ENCODE data around the gene PAK6. TPM values are rescaled to one million over a fixed set of nuclear protein-coding genes. Genes with fewer than 3 reads are reported as not detected.

PAK6 gene
- polyA plus RNA-seq, 1 of the 3 experiments (the other 2 are of a cell fraction), result 0.07 TPM

GRCh38 chr15:40271685-40272484 is 33.0 kb downstream of the PAK6 start:
- no peak for DNase-seq
- Histone ChIP-seq H3K4me3 (ENCODE audit: low read depth in 2 of 2, low read length in 1 of 2) (no peak overlapping the region), H3K27me3 (ENCODE audit: insufficient read depth) (no peaks in the 10 kb centered on the region), H3K36me3 (replicated peaks in 1 of 2; ENCODE audit: control insufficient read depth in 1 of 2, insufficient read depth in 2 of 2, low read length in 1 of 2) (no peaks in the 10 kb centered on the region), H2AFZ (ENCODE audit: low read depth) (no peak overlapping the region), H3K4me1 (ENCODE audit: control insufficient read depth in 1 of 2, insufficient read depth in 2 of 2, low read depth in 1 of 2, low read length in 1 of 2) (peaks cover 0 to 2% of the 10 kb centered on the region in 2 experiments; a peak in 1 of 4 replicates), H4K20me1 (ENCODE audit: insufficient read depth) (no peaks in the 10 kb centered on the region), H3K9me3 (no peaks in the 10 kb centered on the region), H3K27ac (ENCODE audit: low read depth in 2 of 2, low read length in 1 of 2) (no peak overlapping the region), H3K9me2 (no peaks in the 10 kb centered on the region), H3K4me2 (no peak overlapping the region), H3K79me2 (ENCODE audit: insufficient read depth) (no peaks in the 10 kb centered on the region), H3F3A (replicated peaks; ENCODE audit: insufficient read depth) (no peaks in the 10 kb centered on the region), H3K9ac (no peak overlapping the region)
- ChIA-PET CTCF (interaction anchor here (0.9 to 25.6 kb wide), 9 partner anchors 9 to 234 kb away, joined by 3 to 868 read pairs (median 184); partner anchors contain the start of genes ANKRD63, CCDC9B, INAFM2 and PAK6), POLR2A (no interaction called here)
- WGBS (ENCODE audit: low lambda C conversion rate), result 92% methylated on average over 12 of the region's 25 CpGs
- TF ChIP-seq ELF1 (IDR thresholded peaks at IDR 0.05) (no peak), EZH2phosphoT487 (IDR thresholded peaks at IDR 0.05; ENCODE audit: borderline replicate concordance, low read depth) (no peak), REST (IDR thresholded peaks at IDR 0.05; ENCODE audit: low read depth, low read length) (no peak), TEAD4 (IDR thresholded peaks at IDR 0.05; ENCODE audit: borderline replicate concordance, insufficient read depth) (no peak), POLR2AphosphoS5 (IDR thresholded peaks at IDR 0.05; ENCODE audit: low read depth, low read length) (no peak), YY1 (IDR thresholded peaks at IDR 0.05; ENCODE audit: low read depth) (no peak), SIN3A (IDR thresholded peaks at IDR 0.05; ENCODE audit: borderline replicate concordance, low read depth, low read length) (no peak), RCOR1 (IDR thresholded peaks at IDR 0.05; ENCODE audit: low read length) (no peak), USF1 (IDR thresholded peaks at IDR 0.05; ENCODE audit: borderline replicate concordance, low read depth) (no peak)

GRCh38 chr15:40272485-40273056 is 33.7 kb downstream of the PAK6 start:
- Histone ChIP-seq H2AFZ (ENCODE audit: low read depth) (no peak overlapping the region), H3K4me3 (ENCODE audit: low read depth in 2 of 2, low read length in 1 of 2) (no peak overlapping the region), H3F3A (replicated peaks; ENCODE audit: insufficient read depth) (no peaks in the 10 kb centered on the region), H3K4me1 (ENCODE audit: control insufficient read depth in 1 of 2, insufficient read depth in 2 of 2, low read depth in 1 of 2, low read length in 1 of 2) (peaks cover 2 to 3% of the 10 kb centered on the region in 2 experiments; a peak in 1 of 4 replicates), H3K79me2 (ENCODE audit: insufficient read depth) (no peaks in the 10 kb centered on the region), H3K9me2 (no peaks in the 10 kb centered on the region), H3K9ac (no peak overlapping the region), H3K27me3 (ENCODE audit: insufficient read depth) (no peaks in the 10 kb centered on the region), H3K9me3 (no peaks in the 10 kb centered on the region), H3K27ac (ENCODE audit: low read depth in 2 of 2, low read length in 1 of 2) (no peak overlapping the region), H3K4me2 (no peak overlapping the region), H3K36me3 (replicated peaks in 1 of 2; ENCODE audit: control insufficient read depth in 1 of 2, insufficient read depth in 2 of 2, low read length in 1 of 2) (no peaks in the 10 kb centered on the region), H4K20me1 (ENCODE audit: insufficient read depth) (no peaks in the 10 kb centered on the region)
- ChIA-PET POLR2A (no interaction called here), CTCF (interaction anchor here (0.9 to 25.6 kb wide), 13 partner anchors 9 to 241 kb away, joined by 3 to 868 read pairs (median 70); partner anchors contain the start of genes ANKRD63, BMF, CCDC9B and INAFM2)
- TF ChIP-seq NFIC (IDR thresholded peaks at IDR 0.05; ENCODE audit: borderline replicate concordance) (no peak), MAX (IDR thresholded peaks at IDR 0.05; ENCODE audit: low read depth) (no peak), ELF1 (IDR thresholded peaks at IDR 0.05) (no peak), TEAD4 (IDR thresholded peaks at IDR 0.05; ENCODE audit: borderline replicate concordance, insufficient read depth) (no peak), CHD2 (IDR thresholded peaks at IDR 0.05; ENCODE audit: low read length, partially characterized antibody) (no peak), MXI1 (IDR thresholded peaks at IDR 0.05; ENCODE audit: low read depth, low read length) (no peak), RFX5 (IDR thresholded peaks at IDR 0.05; ENCODE audit: low read length) (no peak), USF2 (IDR thresholded peaks at IDR 0.05; ENCODE audit: borderline replicate concordance, low read depth, low read length) (no peak), CTCF (IDR thresholded peaks at IDR 0.05) (no peak)
- 85% methylated on average over 12 of the region's 20 CpGs for WGBS (ENCODE audit: low lambda C conversion rate)
- no peak for DNase-seq
